NCI-H1105 treated with DMSO at 0.1 percent for 48 hours (cell line): ENCODE data around the gene AGBL4.

Experiments used
- DNase-seq: peaks from one replicate; lab custom pipeline; 2025; lab: John Stamatoyannopoulos, UW

The AGBL4 gene

GRCh38 chr1:48588061-48588460, 1435.7 kb downstream of the AGBL4 start:
- DNase-seq = no peak

GRCh38 chr1:48582408-48582807, 1441.3 kb downstream of the AGBL4 start:
- no peak for DNase-seq

GRCh38 chr1:48581270-48581669, 1442.5 kb downstream of the AGBL4 start:
- DNase-seq = no peak

- no peak for DNase-seq
Observed at GRCh38 chr1:48576565-48576964, 1447.2 kb downstream of the AGBL4 start.

- DNase-seq = peak; percentile 83
Observed at GRCh38 chr1:48572646-48573258, 1451.0 kb downstream of the AGBL4 start.

GRCh38 chr1:48572134-48572533, 1451.6 kb downstream of the AGBL4 start:
- DNase-seq = no peak

GRCh38 chr1:48571303-48571987, 1452.3 kb downstream of the AGBL4 start:
- no peak for DNase-seq

GRCh38 chr1:48570568-48570967, 1453.2 kb downstream of the AGBL4 start:
- no peak for DNase-seq

GRCh38 chr1:48568501-48568900, 1455.3 kb downstream of the AGBL4 start:
- no peak for DNase-seq

GRCh38 chr1:48566492-48566891, 1457.3 kb downstream of the AGBL4 start:
- DNase-seq = no peak

GRCh38 chr1:48563021-48563420, 1460.7 kb downstream of the AGBL4 start:
- DNase-seq = peak; percentile 17

- DNase-seq = no peak
Observed at GRCh38 chr1:48561444-48561843, 1462.3 kb downstream of the AGBL4 start.

GRCh38 chr1:48560577-48560976, 1463.2 kb downstream of the AGBL4 start:
- DNase-seq = peak; percentile 30

- no peak for DNase-seq
Observed at GRCh38 chr1:48560116-48560515, 1463.6 kb downstream of the AGBL4 start.

GRCh38 chr1:48558366-48558765, 1465.4 kb downstream of the AGBL4 start:
- DNase-seq = no peak

GRCh38 chr1:48556186-48556850, 1467.4 kb downstream of the AGBL4 start:
- no peak for DNase-seq

- no peak for DNase-seq
Observed at GRCh38 chr1:48555271-48555670, 1468.5 kb downstream of the AGBL4 start.

- no peak for DNase-seq
Observed at GRCh38 chr1:48552903-48553606, 1470.7 kb downstream of the AGBL4 start.

- no peak for DNase-seq
Observed at GRCh38 chr1:48552420-48552819, 1471.3 kb downstream of the AGBL4 start.

- DNase-seq = no peak
Observed at GRCh38 chr1:48548985-48549384, 1474.8 kb downstream of the AGBL4 start.

- no peak for DNase-seq
Observed at GRCh38 chr1:48547561-48548220, 1476.1 kb downstream of the AGBL4 start.

GRCh38 chr1:48543854-48544253, 1479.9 kb downstream of the AGBL4 start:
- no peak for DNase-seq
